Spleen (tissue), 11 donors: ENCODE results near the gene ST6GAL2. TPM values are rescaled to one million over a fixed set of nuclear protein-coding genes. Genes with fewer than 3 reads are reported as not detected.

Experiments
- DNase-seq: peaks from one replicate; pipeline ENCODE4 v3.0.0-alpha.2; 2020
- H3K27ac ChIP-seq, 8 donors: fragments of 200-600 bp; sonication (generic) in 7 of 8; 1 replicate in 4 of 8; 2 replicates in 4 of 8; pipeline versions ENCODE4 v1.5.0 to v1.8.0; 2016 to 2021; ENCODE audit warnings: inconsistent platforms in 4 of 8, mild to moderate bottlenecking in 4 of 8, moderate library complexity in 1 of 8
- H3K27me3 ChIP-seq, 7 donors: fragments of 200-600 bp; sonication (generic) in 6 of 7; replicated peaks in 1 of 7; 1 replicate in 4 of 7; 2 replicates in 3 of 7; pipeline versions ENCODE4 v1.5.0 to v1.8.0; 2016 to 2021; ENCODE audit warnings: inconsistent platforms in 3 of 7, mild to moderate bottlenecking in 1 of 7
- H3K36me3 ChIP-seq, 6 donors: fragments of 200-600 bp; sonication (generic) in 5 of 6; 1 replicate in 4 of 6; 2 replicates in 2 of 6; pipeline versions ENCODE4 v1.5.0 to v1.8.0; 2016 to 2021; ENCODE audit warnings: inconsistent platforms in 2 of 6
- H3K4me1 ChIP-seq, 6 donors: fragments of 200-600 bp; sonication (generic) in 5 of 6; 1 replicate in 3 of 6; 2 replicates in 3 of 6; pipeline versions ENCODE4 v1.5.0 to v1.8.0; 2016 to 2021; ENCODE audit warnings: inconsistent platforms in 3 of 6
- H3K4me3 ChIP-seq, 8 donors: fragments of 200-600 bp; sonication (generic) in 7 of 8; 1 replicate in 4 of 8; 2 replicates in 4 of 8; pipeline versions ENCODE4 v1.5.0 to v1.8.0; 2016 to 2021; ENCODE audit warnings: inconsistent platforms in 4 of 8, mild to moderate bottlenecking in 4 of 8, moderate library complexity in 2 of 8
- H3K9me3 ChIP-seq, 8 donors: fragments of 200-600 bp; sonication (generic) in 7 of 8; 1 replicate in 4 of 8; 2 replicates in 4 of 8; pipeline versions ENCODE4 v1.5.0 to v1.8.0; 2016 to 2021; ENCODE audit warnings: inconsistent platforms in 4 of 8
- CTCF ChIP-seq, 11 experiments: fragments of 200-600 bp in 7 of 11; fragments of 450-650 bp in 4 of 11; sonication (generic) in 4 of 11; IDR thresholded peaks in 8 of 11; conservative IDR thresholded peaks in 3 of 11; 1 replicate in 7 of 11; 2 replicates in 4 of 11; pipeline versions ENCODE4 v1.4.0 to v1.8.0; 2016 to 2021; ENCODE audit warnings: antibody characterized with exemption in 11 of 11, inconsistent platforms in 4 of 11, mild to moderate bottlenecking in 1 of 11
- POLR2A ChIP-seq, 3 donors: fragments of 450-650 bp; IDR thresholded peaks; one replicate each; pipeline ENCODE4 v1.5.1; 2017; ENCODE audit warnings: antibody characterized with exemption in 3 of 3, mild to moderate bottlenecking in 1 of 3
- POLR2AphosphoS5 ChIP-seq, 3 donors: sonication (generic); formaldehyde crosslinking; IDR thresholded peaks; one replicate each; pipeline ENCODE4 v1.5.1; 2017; ENCODE audit warnings: antibody characterized with exemption in 3 of 3
- whole genome bisulfite sequencing, 5 donors: extraction: QIAGEN DNeasy Blood & Tissue Kit in 3 of 5; methylation state at CpG; one replicate each; pipeline versions ENCODE4 v1.1.5 to v1.1.7; 2013 to 2018; 5-methylcytosine and 5-hydroxymethylcytosine counted together
- intact Hi-C: fragments of 100-400 bp; cut with DNase I; formaldehyde crosslinking; loops from one replicate; pipeline ENCODE4 v1.15.0; 2023; ENCODE audit warnings: low total_unique reads
- polyA plus RNA-seq, 3 donors: library from polyadenylated mRNA; stranded (reverse); fragments of 200-250 nt; gene quantifications; one replicate each; pipeline ENCODE4 v1.2.1, GENCODE V29; 2013
- total RNA-seq, 7 donors: library from RNA; depleted of rRNA in 3 of 7; stranded (reverse); fragments of >200 nt in 3 of 7; fragmentation: NEBNext Ultra II Directional in 4 of 7; extraction: Animal tissue kit (Norgen Biotek cat#: 25700) in 4 of 7; gene quantifications; one replicate each; pipeline versions ENCODE4 v1.1.0 to v1.2.1, GENCODE V29; 2016 to 2021
- donor health status: healthy with polysubstance abuse.
- donor health status: DM: no; HTN: no; CAD: no; lungs with moderate emphysema.
- donor health status: DM: no; HTN: no; CAD: no.
- donor health status: Bipolar disorder and iron deficiency.
- donor health status: healthy.
- donor health status: DM: no; HTN: no; CAD: no.
- donor health status: DM: yes; HTN: yes; CAD: no.

Gene ST6GAL2
- total and polyA plus RNA-seq, 10 donors = under 0.01 to 0.13 (median 0.03) TPM; not detected in 5

- intact Hi-C loops = no loop called here
- WGBS, 5 donors = 58 to 69% (median 62%) methylated on average over 10 of the region's 10 CpGs
- no peak for DNase-seq
- Histone ChIP-seq H3K27me3 (no peaks in the 10 kb centered on the region), H3K27ac (no peak overlapping the region), H3K36me3 (no peaks in the 10 kb centered on the region), H3K9me3 (no peaks in the 10 kb centered on the region), H3K4me3 (no peak overlapping the region), H3K4me1 (no peaks in the 10 kb centered on the region)
- TF ChIP-seq CTCF (IDR thresholded peaks at IDR 0.05 in 8 of 11, conservative IDR thresholded peaks at IDR 0.05 in 3 of 11) (no peak), POLR2A (IDR thresholded peaks at IDR 0.05) (no peak), POLR2AphosphoS5 (IDR thresholded peaks at IDR 0.05) (no peak)
Measured at GRCh38 chr2:106800976-106801655, 84.9 kb downstream of the ST6GAL2 start.

GRCh38 chr2:106800180-106800579 is 85.8 kb downstream of the ST6GAL2 start:
- WGBS, 5 donors = 77 to 92% (median 91%) methylated on average over 4 of the region's 4 CpGs
- Histone ChIP-seq H3K4me3 (no peak overlapping the region), H3K4me1 (no peaks in the 10 kb centered on the region), H3K27me3 (no peaks in the 10 kb centered on the region), H3K9me3 (no peaks in the 10 kb centered on the region), H3K36me3 (no peaks in the 10 kb centered on the region), H3K27ac (no peak overlapping the region)
- DNase-seq = no peak
- no peak for TF ChIP-seq CTCF (IDR thresholded peaks at IDR 0.05 in 8 of 11, conservative IDR thresholded peaks at IDR 0.05 in 3 of 11)
- TF ChIP-seq POLR2AphosphoS5 (IDR thresholded peaks at IDR 0.05) = no peak
- no peak for TF ChIP-seq POLR2A (IDR thresholded peaks at IDR 0.05)
- intact Hi-C loops = no loop called here

- DNase-seq = no peak
- no peaks in the 10 kb centered on the region for H3K9me3 ChIP-seq
- H3K27me3 ChIP-seq = peaks cover 0 to 9% (median 0%) of the 10 kb centered on the region in 7 donors
- 65 to 86% (median 71%) methylated on average over 5 of the region's 5 CpGs for WGBS, 5 donors
- H3K4me3 ChIP-seq = no peak overlapping the region
- no peaks in the 10 kb centered on the region for H3K4me1 ChIP-seq
- intact Hi-C loops = no loop called here
- no peaks in the 10 kb centered on the region for H3K36me3 ChIP-seq
- H3K27ac ChIP-seq = no peak overlapping the region
- TF ChIP-seq POLR2A (IDR thresholded peaks at IDR 0.05) (no peak), CTCF (IDR thresholded peaks at IDR 0.05 in 8 of 11, conservative IDR thresholded peaks at IDR 0.05 in 3 of 11) (no peak), POLR2AphosphoS5 (IDR thresholded peaks at IDR 0.05) (no peak)
Measured at GRCh38 chr2:106798826-106799552, 87.0 kb downstream of the ST6GAL2 start.

- Histone ChIP-seq H3K36me3 (no peaks in the 10 kb centered on the region), H3K27ac (no peak overlapping the region), H3K4me3 (no peak overlapping the region), H3K4me1 (no peaks in the 10 kb centered on the region), H3K9me3 (no peaks in the 10 kb centered on the region), H3K27me3 (peaks cover 0 to 9% (median 0%) of the 10 kb centered on the region in 7 donors)
- WGBS, 5 donors = 73 to 94% (median 90%) methylated on average over 5 of the region's 5 CpGs
- DNase-seq = no peak
- intact Hi-C loops = no loop called here
- TF ChIP-seq CTCF (IDR thresholded peaks at IDR 0.05 in 8 of 11, conservative IDR thresholded peaks at IDR 0.05 in 3 of 11) (no peak), POLR2AphosphoS5 (IDR thresholded peaks at IDR 0.05) (no peak), POLR2A (IDR thresholded peaks at IDR 0.05) (no peak)
Measured at GRCh38 chr2:106797494-106797893, 88.5 kb downstream of the ST6GAL2 start.
